Measurements from ENCODE around the gene GTPBP1. TPM values are rescaled to one million over a fixed set of nuclear protein-coding genes. Genes with fewer than 3 reads are reported as not detected.

Gene GTPBP1
- total and polyA plus RNA-seq, 2 of the 4 experiments (the other 2 are of a cell fraction), result 12.4 to 29.5 TPM

GRCh38 chr22:38697425-38698089 lies 8.2 kb upstream of the GTPBP1 start:
- ChIA-PET POLR2A (ENCODE audit: unreplicated experiment) (no interaction called here), CTCF (interaction anchor here (0.6 to 2.5 kb wide), 2 partner anchors 16 to 813 kb away, joined by 3 to 7 read pairs; partner anchors contain the start of gene TOMM22)
- dilution Hi-C loops (cut with HindIII; ENCODE audit: low sequenced_read_pairs, unreplicated experiment), result no loop called here
- Histone ChIP-seq H3K27me3 (ENCODE audit: control insufficient read depth, insufficient read depth, low read length) (no peaks in the 10 kb centered on the region), H3K4ac (ENCODE audit: low read depth, low read length) (0 out of 2 replicates have a peak overlapping the region, but pooled peaks have one; percentile 3), H3K23ac (ENCODE audit: low read depth, low read length) (peak overlapping the region; percentile 73; the same call in 1 of the 2 replicates), H3K9me1 (ENCODE audit: insufficient read depth, low read length) (peaks cover 17% of the 10 kb centered on the region), H4K91ac (ENCODE audit: insufficient read depth, low read depth, low read length) (no peak overlapping the region), H3K9ac (ENCODE audit: low read depth, low read length) (peak overlapping the region; percentile 29; the same call in 1 of the 2 replicates), H3K9me3 (ENCODE audit: control insufficient read depth, insufficient read depth, low read length) (no peaks in the 10 kb centered on the region), H3K4me1 (ENCODE audit: control insufficient read depth, insufficient read depth, low read length) (peaks cover 11% of the 10 kb centered on the region), H3K4me3 (ENCODE audit: insufficient read depth, low read depth, low read length) (no peak overlapping the region), H3K4me2 (ENCODE audit: low read depth, low read length) (peak overlapping the region; percentile 48), H3K79me1 (ENCODE audit: low read depth in 1 of 2, low read length in 2 of 2) (peaks cover 30 to 69% of the 10 kb centered on the region in 2 experiments), H4K5ac (ENCODE audit: low read depth, low read length) (no peak overlapping the region), H3K18ac (ENCODE audit: low read depth, low read length) (no peak overlapping the region), H2BK20ac (ENCODE audit: low read depth, low read length) (no peak overlapping the region), H2BK15ac (ENCODE audit: low read depth, low read length) (no peak overlapping the region), H3K56ac (ENCODE audit: extremely low read depth, insufficient read depth, low read length) (no peak overlapping the region), H2AK9ac (replicated peaks; ENCODE audit: low read depth, low read length, poor library complexity) (no peak overlapping the region), H2BK120ac (ENCODE audit: low read depth, low read length) (no peak overlapping the region), H2AFZ (replicated peaks; ENCODE audit: low read length, poor library complexity) (no peak overlapping the region), H2BK5ac (ENCODE audit: low read depth, low read length, poor library complexity, severe bottlenecking) (peak overlapping the region; percentile 75), H3K14ac (replicated peaks; ENCODE audit: low read depth, low read length) (peak overlapping the region; percentile 20; the same call in 1 of the 2 replicates), H4K8ac (ENCODE audit: low read depth in 2 of 2, low read length in 2 of 2) (no peak overlapping the region), H3K36me3 (ENCODE audit: control insufficient read depth, insufficient read depth, low read length) (peaks cover 8% of the 10 kb centered on the region; the same call in 1 of the 2 replicates), H4K20me1 (ENCODE audit: insufficient read depth, low read length) (peaks cover 17% of the 10 kb centered on the region; the same call in 1 of the 2 replicates), H2AK5ac (ENCODE audit: low read depth, low read length) (no peak overlapping the region), H3K27ac (ENCODE audit: insufficient read depth, low read length) (peak overlapping the region; percentile 46; the same call in 1 of the 2 replicates)
- 88% methylated on average over 4 of the region's 8 CpGs; no CpG with 5 or more reads in 1 of the 2 experiments for WGBS, 2 experiments (ENCODE audit: extremely low coverage in 2 of 2, insufficient read length in 1 of 2)
- intact Hi-C loops (cut with micrococcal nuclease), result loop anchor here (2.0 kb wide), 1 partner anchor 17 kb away; the partner anchor contains the start of gene TOMM22
- no TSS peak for BruUV-seq (replicated peaks)
- DNase-seq, result peak; percentile 58
- TF ChIP-seq MAFK (IDR thresholded peaks at IDR 0.05; ENCODE audit: low read depth, low read length) (no peak), POLR2A (IDR thresholded peaks at IDR 0.05; ENCODE audit: low read depth, low read length) (peak; percentile 27; the same call in 1 of the 2 replicates)
- in situ Hi-C loops (cut with MboI; ENCODE audit: low sequenced_read_pairs), result no loop called here
- ATAC-seq (ENCODE audit: low read depth), result no peak

All from IMR-90 (cell line).